ENCODE results near the gene TOP1.

TOP1 gene

DNA sequence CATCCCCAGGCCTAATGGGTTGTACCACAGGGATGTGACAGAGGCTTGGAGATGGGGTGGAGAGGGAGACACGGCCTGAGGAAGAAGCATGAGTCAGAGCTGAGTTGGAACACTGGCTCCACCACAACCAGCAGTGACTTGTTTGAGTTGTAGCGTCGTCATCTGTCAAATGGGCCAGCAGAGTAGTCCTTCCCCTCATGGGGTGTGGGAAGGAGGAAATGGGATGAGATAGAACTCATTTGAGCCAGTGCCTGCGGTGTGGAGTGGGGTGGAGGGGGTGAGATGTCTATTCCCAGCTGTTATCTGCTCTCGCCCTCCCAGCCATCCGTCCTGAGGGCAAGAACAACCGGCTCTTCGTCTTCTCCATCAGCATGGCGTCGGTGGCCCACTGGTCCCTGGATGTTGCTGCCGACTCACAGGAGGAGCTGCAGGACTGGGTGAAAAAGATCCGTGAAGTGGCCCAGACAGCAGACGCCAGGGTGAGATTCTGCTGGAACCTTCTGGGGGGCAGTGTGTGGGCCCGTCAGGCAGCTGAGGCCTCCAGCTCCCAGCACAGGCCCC, 141.2 kb downstream of the TOP1 start:
- DNase-seq (ENCODE audit: low spot score): no peak

DNA sequence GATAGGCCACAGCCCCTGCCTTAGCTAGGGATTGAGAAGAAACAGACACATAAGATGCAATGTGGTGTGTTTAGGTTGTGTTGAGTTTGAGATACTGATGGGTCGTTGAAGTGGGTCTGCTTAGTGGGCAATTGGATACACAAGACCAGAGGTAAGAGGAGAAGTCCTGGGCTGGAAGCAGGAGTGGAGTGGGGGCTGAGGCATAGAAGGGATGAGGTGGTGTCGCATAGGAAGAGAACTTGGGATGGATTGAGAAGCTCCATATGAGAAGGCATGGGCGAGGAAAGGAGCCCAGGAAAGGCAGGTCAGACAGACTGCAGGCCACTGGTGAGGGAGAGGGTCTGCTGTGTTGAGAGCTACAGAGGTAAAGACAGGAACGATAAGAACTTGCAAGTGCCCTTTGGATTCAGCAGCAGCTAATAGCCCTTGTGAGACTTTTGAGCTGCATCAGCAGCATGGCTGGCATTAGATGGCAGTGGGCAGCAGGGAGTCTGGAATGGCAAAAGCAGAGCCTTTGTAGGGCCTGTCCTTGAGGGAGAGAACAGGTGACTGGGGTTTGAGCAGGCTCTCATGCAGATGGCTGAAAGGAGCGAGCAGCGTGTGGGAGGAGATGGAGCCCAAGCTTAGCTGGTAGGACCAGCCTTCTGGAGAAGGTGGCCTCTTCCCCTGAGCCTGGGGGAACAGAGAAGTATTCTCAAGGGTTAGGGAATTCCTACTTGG, 141.9 kb downstream of the TOP1 start:
- no peak for DNase-seq (ENCODE audit: low spot score)

DNA sequence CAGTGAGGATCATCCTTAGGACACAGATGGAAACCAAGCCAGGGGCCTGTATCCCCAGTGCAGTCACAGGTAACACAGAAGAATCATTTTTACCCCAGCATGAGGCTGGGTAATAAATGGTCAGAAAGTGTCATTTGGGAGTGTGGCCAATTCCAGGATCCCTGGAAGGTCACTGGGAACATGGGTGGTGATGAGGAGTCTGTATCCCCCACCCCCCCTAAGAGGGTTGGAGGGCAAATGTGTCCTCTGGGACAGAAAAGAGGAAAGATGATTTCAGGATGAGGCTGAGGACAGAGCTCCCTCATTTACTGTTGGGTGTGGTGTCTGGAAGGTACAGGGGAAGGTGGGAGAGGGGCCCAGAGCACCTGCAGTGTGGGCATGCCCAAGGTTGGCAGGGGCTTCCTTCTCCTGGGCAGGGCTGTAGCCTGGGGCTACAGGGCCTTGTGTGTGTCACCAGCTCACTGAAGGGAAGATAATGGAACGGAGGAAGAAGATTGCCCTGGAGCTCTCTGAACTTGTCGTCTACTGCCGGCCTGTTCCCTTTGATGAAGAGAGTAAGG, 143.2 kb downstream of the TOP1 start:
- no peak for DNase-seq (ENCODE audit: low spot score)

DNA sequence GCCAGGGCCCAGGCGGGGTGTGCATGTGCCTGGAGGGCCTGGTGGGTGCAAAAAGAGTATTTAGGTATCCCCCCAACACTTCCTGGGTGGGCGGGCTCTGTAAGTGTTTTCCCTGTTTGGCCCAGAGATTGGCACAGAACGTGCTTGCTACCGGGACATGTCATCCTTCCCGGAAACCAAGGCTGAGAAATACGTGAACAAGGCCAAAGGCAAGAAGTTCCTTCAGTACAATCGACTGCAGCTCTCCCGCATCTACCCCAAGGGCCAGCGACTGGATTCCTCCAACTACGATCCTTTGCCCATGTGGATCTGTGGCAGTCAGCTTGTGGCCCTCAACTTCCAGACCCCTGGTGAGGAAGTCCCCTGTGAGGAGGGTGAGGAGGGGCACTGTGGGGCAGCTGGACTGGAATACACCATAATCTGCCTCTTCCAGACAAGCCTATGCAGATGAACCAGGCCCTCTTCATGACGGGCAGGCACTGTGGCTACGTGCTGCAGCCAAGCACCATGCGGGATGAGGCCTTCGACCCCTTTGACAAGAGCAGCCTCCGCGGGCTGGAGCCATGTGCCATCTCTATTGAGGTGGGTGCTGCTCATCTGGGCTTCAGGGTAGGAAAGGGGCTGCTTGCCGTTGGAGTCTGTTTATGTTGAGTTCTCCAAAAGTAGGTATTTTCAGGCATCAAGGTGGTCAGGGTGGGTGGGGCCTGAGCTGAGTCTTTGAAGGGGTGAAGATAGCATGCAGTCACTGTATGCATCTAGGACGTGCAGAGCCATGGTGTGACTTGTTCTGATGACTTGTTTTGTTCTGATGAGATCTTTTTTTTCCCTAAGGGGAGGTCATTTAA, 143.9 kb downstream of the TOP1 start:
- DNase-seq (ENCODE audit: low spot score): no peak

DNA sequence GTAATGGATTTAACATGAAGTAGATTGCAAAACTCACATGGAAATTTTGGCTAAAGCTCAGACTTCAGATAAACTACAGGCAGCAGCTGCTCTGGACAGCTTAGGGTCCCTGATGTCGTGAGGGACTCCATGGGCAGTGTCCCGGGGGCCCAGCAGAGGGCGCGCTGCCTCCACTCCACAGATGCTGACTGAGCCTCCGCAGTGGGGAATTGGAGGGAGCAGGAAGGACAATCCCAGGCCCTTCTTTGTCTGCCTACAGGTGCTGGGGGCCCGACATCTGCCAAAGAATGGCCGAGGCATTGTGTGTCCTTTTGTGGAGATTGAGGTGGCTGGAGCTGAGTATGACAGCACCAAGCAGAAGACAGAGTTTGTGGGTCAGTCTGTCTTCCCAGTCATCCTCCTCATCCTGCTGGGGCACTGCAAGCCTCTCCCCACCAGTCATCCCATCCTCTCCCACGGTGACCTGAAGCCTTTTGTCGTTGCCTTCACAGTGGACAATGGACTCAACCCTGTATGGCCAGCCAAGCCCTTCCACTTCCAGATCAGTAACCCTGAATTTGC, 144.6 kb downstream of the TOP1 start:
- peak; percentile 92 for DNase-seq (ENCODE audit: low spot score)

DNA sequence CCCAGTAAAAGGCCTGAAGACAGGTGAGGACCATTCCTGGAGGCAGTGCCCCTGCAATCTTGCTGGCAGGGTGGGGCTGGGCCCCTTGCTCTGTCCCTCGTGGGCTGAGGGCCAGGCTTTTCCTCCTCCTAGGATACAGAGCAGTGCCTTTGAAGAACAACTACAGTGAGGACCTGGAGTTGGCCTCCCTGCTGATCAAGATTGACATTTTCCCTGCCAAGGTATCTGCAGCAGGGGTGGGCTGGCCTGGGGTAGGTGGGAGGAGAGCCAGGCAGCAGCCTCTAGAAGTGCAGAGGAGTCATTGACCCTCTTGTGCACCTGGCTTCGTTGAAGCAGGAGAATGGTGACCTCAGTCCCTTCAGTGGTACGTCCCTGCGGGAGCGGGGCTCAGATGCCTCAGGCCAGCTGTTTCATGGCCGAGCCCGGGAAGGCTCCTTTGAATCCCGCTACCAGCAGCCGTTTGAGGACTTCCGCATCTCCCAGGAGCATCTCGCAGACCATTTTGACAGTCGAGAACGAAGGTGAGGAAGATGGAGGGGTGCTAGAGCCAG, 145.2 kb downstream of the TOP1 start:
- DNase-seq (ENCODE audit: low spot score): no peak
